HepG2 (cell line): ENCODE data around the gene HSF2BP. TPM values are rescaled to one million over a fixed set of nuclear protein-coding genes. Genes with fewer than 3 reads are reported as not detected.

Experiments
- ATAC-seq: fragments of 200-7000 bp; cut with Tn5 transposase; 3 replicates; pipeline ENCODE4 v1.9.1; 2020; ENCODE audit warnings: mild to moderate bottlenecking, moderate library complexity
- BruUV-seq: library from RNA; stranded (reverse); fragments of 400-500 nt; replicated peaks from 2 replicates; lab custom pipeline; 2021; lab: Mats Ljungman, UMichigan
- CTCF ChIA-PET: fragments of 300-600 bp; formaldehyde crosslinking; extraction: SDS; loops from one replicate; lab custom pipeline; 2021; ENCODE audit warnings: low total read pairs, inconsistent platforms, low intra/inter-chr PET ratio; lab: Yijun Ruan, JAX
- POLR2A ChIA-PET: fragments of 350-600 bp; sonication (Branson Sonifier 250); formaldehyde crosslinking; loops from one replicate; lab custom pipeline; 2020; ENCODE audit warnings: antibody characterized with exemption, inconsistent platforms; lab: Yijun Ruan, JAX
- DNase-seq: peaks from one replicate; pipeline ENCODE4 v3.0.0-alpha.2; 2015; ENCODE audit warnings: low spot score
- FAIRE-seq: peaks from 3 replicates; lab custom pipeline; 2011; peaks lifted over from hg19 to GRCh38; lab: Jason Lieb, UNC
- H2AFZ ChIP-seq: one replicate; pipeline ENCODE4 v1.6.1; 2011; ENCODE audit warnings: low read length, inconsistent platforms
- H3K27ac ChIP-seq: fragments of 300-600 bp; 3 replicates; pipeline ENCODE4 v1.8.0; 2011; ENCODE audit warnings: mixed run types, mild to moderate bottlenecking, mixed read lengths, low read length, inconsistent platforms; ENCODE audit not compliant: insufficient read depth; ENCODE audit errors: extremely low read length
- H3K27me3 ChIP-seq, 2 experiments: fragments of 200-600 bp in 1 of 2; 2 replicates in 1 of 2; 3 replicates in 1 of 2; pipeline versions ENCODE4 v1.6.0 to v1.8.0; 2011; ENCODE audit warnings: low read length in 2 of 2, mild to moderate bottlenecking in 2 of 2, moderate library complexity in 2 of 2, inconsistent platforms in 1 of 2; ENCODE audit not compliant: insufficient read depth in 2 of 2, control insufficient read depth in 1 of 2
- H3K36me3 ChIP-seq, 2 experiments: fragments of 200-600 bp in 1 of 2; replicated peaks in 1 of 2; 2 replicates in 1 of 2; 3 replicates in 1 of 2; pipeline versions ENCODE4 v1.5.1 to v1.8.0; 2011; ENCODE audit warnings: low read length in 2 of 2, inconsistent platforms in 1 of 2; ENCODE audit not compliant: insufficient read depth in 2 of 2, control insufficient read depth in 1 of 2
- H3K4me1 ChIP-seq: 2 replicates; pipeline ENCODE4 v1.5.1; 2012; ENCODE audit warnings: low read length, inconsistent platforms; ENCODE audit not compliant: insufficient read depth
- H3K4me2 ChIP-seq: 2 replicates; pipeline ENCODE4 v1.6.0; 2011; ENCODE audit warnings: low read depth, low read length, inconsistent platforms
- H3K4me3 ChIP-seq, 3 experiments: fragments of 200-600 bp in 1 of 3; sonication (generic), shearing (Covaris generic) in 1 of 3; replicated peaks in 1 of 3; 2 replicates each; pipeline ENCODE4 v1.5.1; 2011 to 2016; ENCODE audit warnings: low read length in 3 of 3, inconsistent platforms in 2 of 3, low read depth in 2 of 3, mild to moderate bottlenecking in 2 of 3, control low read depth in 1 of 3, mixed read lengths in 1 of 3; ENCODE audit not compliant: insufficient read depth in 1 of 3
- H3K79me2 ChIP-seq: one replicate; pipeline ENCODE4 v1.6.1; 2011; ENCODE audit warnings: low read length, inconsistent platforms; ENCODE audit not compliant: insufficient read depth
- H3K9ac ChIP-seq: 2 replicates; pipeline ENCODE4 v1.6.0; 2011; ENCODE audit warnings: mild to moderate bottlenecking, low read depth, low read length, inconsistent platforms; ENCODE audit not compliant: insufficient read depth
- H3K9me3 ChIP-seq: 2 replicates; pipeline ENCODE4 v1.5.1; 2012; ENCODE audit warnings: mild to moderate bottlenecking, low read length
- H4K20me1 ChIP-seq: 2 replicates; pipeline ENCODE4 v1.6.0; 2011; ENCODE audit warnings: inconsistent platforms, mild to moderate bottlenecking, low read length, moderate library complexity; ENCODE audit not compliant: insufficient read depth
- ADNP ChIP-seq: sonication (generic); formaldehyde crosslinking; IDR thresholded peaks from 2 replicates; pipeline ENCODE4 v1.4.0; 2020; ENCODE audit warnings: missing genetic modification reagents
- ATAD3A ChIP-seq: sonication (generic); formaldehyde crosslinking; IDR thresholded peaks from 2 replicates; pipeline ENCODE4 v1.4.0; 2020; ENCODE audit warnings: missing genetic modification reagents
- CHCHD3 ChIP-seq: sonication (generic); formaldehyde crosslinking; IDR thresholded peaks from 2 replicates; pipeline ENCODE4 v1.8.0; 2022; ENCODE audit warnings: mild to moderate bottlenecking, missing genetic modification reagents, moderate library complexity
- GLI4 ChIP-seq: sonication (generic); formaldehyde crosslinking; IDR thresholded peaks from 2 replicates; pipeline ENCODE4 v1.5.1; 2020; ENCODE audit warnings: missing genetic modification reagents, mild to moderate bottlenecking, moderate library complexity, borderline replicate concordance
- KIAA2018 ChIP-seq: sonication (generic); formaldehyde crosslinking; IDR thresholded peaks from 2 replicates; pipeline ENCODE4 v1.5.0; 2020; ENCODE audit warnings: mild to moderate bottlenecking, missing genetic modification reagents, borderline replicate concordance
- MXI1 ChIP-seq: IDR thresholded peaks from 3 replicates; pipeline ENCODE4 v1.6.1; 2012; ENCODE audit warnings: low read depth, low read length, inconsistent platforms, borderline replicate concordance
- PLRG1 ChIP-seq: fragments of 450-650 bp; conservative IDR thresholded peaks from 2 replicates; pipeline ENCODE4 v1.6.1; 2016
- TCF7 ChIP-seq: sonication (generic); IDR thresholded peaks from 2 replicates; pipeline ENCODE4 v1.6.1; 2016; ENCODE audit warnings: antibody characterized with exemption, low read depth
- YEATS2 ChIP-seq: sonication (generic); formaldehyde crosslinking; IDR thresholded peaks from 2 replicates; pipeline ENCODE4 v1.4.0; 2020; ENCODE audit warnings: missing genetic modification reagents, borderline replicate concordance
- ZNF468 ChIP-seq: sonication (generic); formaldehyde crosslinking; IDR thresholded peaks from 2 replicates; pipeline ENCODE4 v1.8.0; 2022; ENCODE audit warnings: mild to moderate bottlenecking, moderate library complexity, missing genetic modification reagents
- ZNF546 ChIP-seq: sonication (generic); formaldehyde crosslinking; conservative IDR thresholded peaks from 2 replicates; pipeline ENCODE4 v1.8.1; 2023; ENCODE audit warnings: mild to moderate bottlenecking, missing genetic modification reagents
- WGBS: methylation state at CpG from one replicate; pipeline ENCODE4 v1.1.6; 2017; ENCODE audit warnings: low lambda C conversion rate; 5-methylcytosine and 5-hydroxymethylcytosine counted together
- in situ Hi-C: cut with HindIII; loops from 2 replicates; pipeline ENCODE4 v1.10.0; 2017; ENCODE audit warnings: low pct_unique_long_range_greater_than_20kb; ENCODE audit not compliant: extremely low pct_ligation_motif_present
- intact Hi-C: fragments of 100-400 bp; cut with micrococcal nuclease; formaldehyde crosslinking; loops from one replicate; pipeline ENCODE4 v1.10.0; 2022; ENCODE audit not compliant: unreplicated experiment
- polyA plus RNA-seq, 8 experiments: library from polyadenylated mRNA; depleted of rRNA in 3 of 8; stranded (reverse) in 7 of 8; unstranded in 1 of 8; fragments of >200 nt; fragmentation: Illumina TruSeq in 4 of 8; extraction: Trizol in 4 of 8; gene quantifications; 2 replicates each; pipeline versions ENCODE4 v1.2.1 to v1.2.3, GENCODE V29; 2011 to 2016; ENCODE audit warnings: low read depth in 4 of 8, missing spikeins in 1 of 8, mixed read lengths in 1 of 8; ENCODE audit not compliant: insufficient read depth in 1 of 8
- total RNA-seq, 5 experiments: library from RNA; depleted of rRNA; stranded (reverse); fragments of >200 nt; fragmentation: Illumina TruSeq; extraction: Trizol; gene quantifications; 2 replicates each; pipeline ENCODE4 v1.2.3, GENCODE V29; 2016; ENCODE audit warnings: low read depth in 1 of 5

HSF2BP gene
- total and polyA plus RNA-seq, 2 of the 13 experiments (the other 11 are each of a cell fraction or from before 2014, with no cell fraction given) = 0.67 to 2.2 TPM

- CTCF ChIA-PET = no interaction called here
- intact Hi-C loops = no loop called here
- Histone ChIP-seq H3K79me2 (no peaks in the 10 kb centered on the region), H3K27ac (peak overlapping the region; percentile 69), H3K4me2 (peak overlapping the region; percentile 40), H3K9me3 (no peaks in the 10 kb centered on the region), H3K4me1 (peaks cover 65% of the 10 kb centered on the region), H3K27me3 (no peaks in the 10 kb centered on the region), H3K4me3 (peak overlapping the region in 1 of 3 experiments; percentile 28; a peak in 2 of 6 replicates), H2AFZ (no peak overlapping the region), H3K36me3 (peaks cover 12 to 24% of the 10 kb centered on the region in 2 experiments; a peak in 4 of 5 replicates), H4K20me1 (no peaks in the 10 kb centered on the region), H3K9ac (0 out of 2 replicates have a peak overlapping the region, but pooled peaks have one; percentile 34)
- POLR2A ChIA-PET = interaction anchor here (1.9 kb wide), 1 partner anchor 30 kb away, joined by 13 read pairs; no protein-coding TSS in a partner anchor
- 38% methylated on average over 10 of the region's 11 CpGs for WGBS
- BruUV-seq = no TSS peak
- FAIRE-seq = peak; percentile 8
- in situ Hi-C loops = no loop called here
- peak; percentile 57 for DNase-seq
- peak; percentile 26 for ATAC-seq
- TF ChIP-seq ATAD3A (CRISPR knock-in tag) (no peak), TCF7 (peak; percentile 76), MXI1 (no peak), ADNP (CRISPR knock-in tag) (no peak), CHCHD3 (CRISPR knock-in tag) (no peak), KIAA2018 (CRISPR knock-in tag) (no peak), GLI4 (CRISPR knock-in tag) (no peak), PLRG1 (no peak), ZNF468 (no peak), ZNF546 (CRISPR knock-in tag) (no peak), YEATS2 (CRISPR knock-in tag) (no peak)
Measured at GRCh38 chr21:43697758-43698643, 38.7 kb upstream of the HSF2BP start.
